HepG2 (cell line): ENCODE results near the gene PDE4D. TPM values are rescaled to one million over a fixed set of nuclear protein-coding genes. Genes with fewer than 3 reads are reported as not detected.

ENCODE experiments used
- EEA1 ChIP-seq: sonication (generic); formaldehyde crosslinking; IDR thresholded peaks from 2 replicates; pipeline ENCODE4 v1.5.1; 2020; ENCODE audit warnings: mild to moderate bottlenecking, missing genetic modification reagents, borderline replicate concordance
- KLF9 ChIP-seq: IDR thresholded peaks from 2 replicates; pipeline ENCODE4 v1.6.1; 2016; ENCODE audit warnings: low read depth
- NR2F2 ChIP-seq: IDR thresholded peaks from 2 replicates; pipeline ENCODE4 v1.6.1; 2012; ENCODE audit warnings: low read depth, inconsistent platforms, borderline replicate concordance
- polyA plus RNA-seq, 8 experiments: library from polyadenylated mRNA; depleted of rRNA in 3 of 8; stranded (reverse) in 7 of 8; unstranded in 1 of 8; fragments of >200 nt; fragmentation: Illumina TruSeq in 4 of 8; extraction: Trizol in 4 of 8; gene quantifications; 2 replicates each; pipeline versions ENCODE4 v1.2.1 to v1.2.3, GENCODE V29; 2011 to 2016; ENCODE audit warnings: low read depth in 4 of 8, missing spikeins in 1 of 8, mixed read lengths in 1 of 8; ENCODE audit not compliant: insufficient read depth in 1 of 8
- total RNA-seq, 5 experiments: library from RNA; depleted of rRNA; stranded (reverse); fragments of >200 nt; fragmentation: Illumina TruSeq; extraction: Trizol; gene quantifications; 2 replicates each; pipeline ENCODE4 v1.2.3, GENCODE V29; 2016; ENCODE audit warnings: low read depth in 1 of 5
- TF ChIP-seq, protein P1 (sequence below): sonication (generic); formaldehyde crosslinking; IDR thresholded peaks from 2 replicates; pipeline ENCODE4 v1.5.0; 2020; ENCODE audit warnings: mild to moderate bottlenecking, missing genetic modification reagents, borderline replicate concordance
- TF ChIP-seq, protein P2 (sequence below): sonication (generic); formaldehyde crosslinking; IDR thresholded peaks from 2 replicates; pipeline ENCODE4 v1.4.0; 2020; ENCODE audit warnings: missing genetic modification reagents

The PDE4D gene
- total and polyA plus RNA-seq, 2 of the 13 experiments (the other 11 are each of a cell fraction or from before 2014, with no cell fraction given) = 7.0 to 12.2 TPM

GRCh38 chr5:59354274-59354673 lies 539.3 kb downstream of the PDE4D start (continued):
- TF ChIP-seq, protein P1, sequence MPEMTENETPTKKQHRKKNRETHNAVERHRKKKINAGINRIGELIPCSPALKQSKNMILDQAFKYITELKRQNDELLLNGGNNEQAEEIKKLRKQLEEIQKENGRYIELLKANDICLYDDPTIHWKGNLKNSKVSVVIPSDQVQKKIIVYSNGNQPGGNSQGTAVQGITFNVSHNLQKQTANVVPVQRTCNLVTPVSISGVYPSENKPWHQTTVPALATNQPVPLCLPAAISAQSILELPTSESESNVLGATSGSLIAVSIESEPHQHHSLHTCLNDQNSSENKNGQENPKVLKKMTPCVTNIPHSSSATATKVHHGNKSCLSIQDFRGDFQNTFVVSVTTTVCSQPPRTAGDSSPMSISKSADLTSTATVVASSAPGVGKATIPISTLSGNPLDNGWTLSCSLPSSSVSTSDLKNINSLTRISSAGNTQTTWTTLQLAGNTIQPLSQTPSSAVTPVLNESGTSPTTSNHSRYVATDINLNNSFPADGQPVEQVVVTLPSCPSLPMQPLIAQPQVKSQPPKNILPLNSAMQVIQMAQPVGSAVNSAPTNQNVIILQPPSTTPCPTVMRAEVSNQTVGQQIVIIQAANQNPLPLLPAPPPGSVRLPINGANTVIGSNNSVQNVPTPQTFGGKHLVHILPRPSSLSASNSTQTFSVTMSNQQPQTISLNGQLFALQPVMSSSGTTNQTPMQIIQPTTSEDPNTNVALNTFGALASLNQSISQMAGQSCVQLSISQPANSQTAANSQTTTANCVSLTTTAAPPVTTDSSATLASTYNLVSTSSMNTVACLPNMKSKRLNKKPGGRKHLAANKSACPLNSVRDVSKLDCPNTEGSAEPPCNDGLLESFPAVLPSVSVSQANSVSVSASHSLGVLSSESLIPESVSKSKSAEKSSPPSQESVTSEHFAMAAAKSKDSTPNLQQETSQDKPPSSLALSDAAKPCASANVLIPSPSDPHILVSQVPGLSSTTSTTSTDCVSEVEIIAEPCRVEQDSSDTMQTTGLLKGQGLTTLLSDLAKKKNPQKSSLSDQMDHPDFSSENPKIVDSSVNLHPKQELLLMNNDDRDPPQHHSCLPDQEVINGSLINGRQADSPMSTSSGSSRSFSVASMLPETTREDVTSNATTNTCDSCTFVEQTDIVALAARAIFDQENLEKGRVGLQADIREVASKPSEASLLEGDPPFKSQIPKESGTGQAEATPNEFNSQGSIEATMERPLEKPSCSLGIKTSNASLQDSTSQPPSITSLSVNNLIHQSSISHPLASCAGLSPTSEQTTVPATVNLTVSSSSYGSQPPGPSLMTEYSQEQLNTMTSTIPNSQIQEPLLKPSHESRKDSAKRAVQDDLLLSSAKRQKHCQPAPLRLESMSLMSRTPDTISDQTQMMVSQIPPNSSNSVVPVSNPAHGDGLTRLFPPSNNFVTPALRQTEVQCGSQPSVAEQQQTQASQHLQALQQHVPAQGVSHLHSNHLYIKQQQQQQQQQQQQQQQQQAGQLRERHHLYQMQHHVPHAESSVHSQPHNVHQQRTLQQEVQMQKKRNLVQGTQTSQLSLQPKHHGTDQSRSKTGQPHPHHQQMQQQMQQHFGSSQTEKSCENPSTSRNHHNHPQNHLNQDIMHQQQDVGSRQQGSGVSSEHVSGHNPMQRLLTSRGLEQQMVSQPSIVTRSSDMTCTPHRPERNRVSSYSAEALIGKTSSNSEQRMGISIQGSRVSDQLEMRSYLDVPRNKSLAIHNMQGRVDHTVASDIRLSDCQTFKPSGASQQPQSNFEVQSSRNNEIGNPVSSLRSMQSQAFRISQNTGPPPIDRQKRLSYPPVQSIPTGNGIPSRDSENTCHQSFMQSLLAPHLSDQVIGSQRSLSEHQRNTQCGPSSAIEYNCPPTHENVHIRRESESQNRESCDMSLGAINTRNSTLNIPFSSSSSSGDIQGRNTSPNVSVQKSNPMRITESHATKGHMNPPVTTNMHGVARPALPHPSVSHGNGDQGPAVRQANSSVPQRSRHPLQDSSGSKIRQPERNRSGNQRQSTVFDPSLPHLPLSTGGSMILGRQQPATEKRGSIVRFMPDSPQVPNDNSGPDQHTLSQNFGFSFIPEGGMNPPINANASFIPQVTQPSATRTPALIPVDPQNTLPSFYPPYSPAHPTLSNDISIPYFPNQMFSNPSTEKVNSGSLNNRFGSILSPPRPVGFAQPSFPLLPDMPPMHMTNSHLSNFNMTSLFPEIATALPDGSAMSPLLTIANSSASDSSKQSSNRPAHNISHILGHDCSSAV (CRISPR knock-in tag) = no peak
- TF ChIP-seq NR2F2 (no peak), EEA1 (CRISPR knock-in tag) (no peak), KLF9 (CRISPR knock-in tag) (no peak)
- TF ChIP-seq, protein P2, sequence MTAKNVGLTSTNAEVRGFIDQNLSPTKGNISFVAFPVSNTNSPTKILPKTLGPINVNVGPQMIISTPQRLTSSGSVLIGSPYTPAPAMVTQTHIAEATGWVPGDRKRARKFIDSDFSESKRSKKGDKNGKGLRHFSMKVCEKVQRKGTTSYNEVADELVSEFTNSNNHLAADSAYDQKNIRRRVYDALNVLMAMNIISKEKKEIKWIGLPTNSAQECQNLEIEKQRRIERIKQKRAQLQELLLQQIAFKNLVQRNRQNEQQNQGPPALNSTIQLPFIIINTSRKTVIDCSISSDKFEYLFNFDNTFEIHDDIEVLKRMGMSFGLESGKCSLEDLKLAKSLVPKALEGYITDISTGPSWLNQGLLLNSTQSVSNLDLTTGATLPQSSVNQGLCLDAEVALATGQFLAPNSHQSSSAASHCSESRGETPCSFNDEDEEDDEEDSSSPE (CRISPR knock-in tag) = no peak
- TF ChIP-seq, all 625 proteins: peak for 0
